GM19023 (cell line): ENCODE measurements around the gene CDCA5.
A peak's percentile ranks its signal among the peaks of the same experiment; 100 is the strongest.

Experiments
- ATAC-seq: cut with Tn5 transposase; IDR thresholded peaks from one replicate; pipeline ENCODE4 v1.9.1; 2021; ENCODE audit warnings: mild to moderate bottlenecking, moderate library complexity; ENCODE audit not compliant: unreplicated experiment

Gene CDCA5, protein sequence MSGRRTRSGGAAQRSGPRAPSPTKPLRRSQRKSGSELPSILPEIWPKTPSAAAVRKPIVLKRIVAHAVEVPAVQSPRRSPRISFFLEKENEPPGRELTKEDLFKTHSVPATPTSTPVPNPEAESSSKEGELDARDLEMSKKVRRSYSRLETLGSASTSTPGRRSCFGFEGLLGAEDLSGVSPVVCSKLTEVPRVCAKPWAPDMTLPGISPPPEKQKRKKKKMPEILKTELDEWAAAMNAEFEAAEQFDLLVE

DNA sequence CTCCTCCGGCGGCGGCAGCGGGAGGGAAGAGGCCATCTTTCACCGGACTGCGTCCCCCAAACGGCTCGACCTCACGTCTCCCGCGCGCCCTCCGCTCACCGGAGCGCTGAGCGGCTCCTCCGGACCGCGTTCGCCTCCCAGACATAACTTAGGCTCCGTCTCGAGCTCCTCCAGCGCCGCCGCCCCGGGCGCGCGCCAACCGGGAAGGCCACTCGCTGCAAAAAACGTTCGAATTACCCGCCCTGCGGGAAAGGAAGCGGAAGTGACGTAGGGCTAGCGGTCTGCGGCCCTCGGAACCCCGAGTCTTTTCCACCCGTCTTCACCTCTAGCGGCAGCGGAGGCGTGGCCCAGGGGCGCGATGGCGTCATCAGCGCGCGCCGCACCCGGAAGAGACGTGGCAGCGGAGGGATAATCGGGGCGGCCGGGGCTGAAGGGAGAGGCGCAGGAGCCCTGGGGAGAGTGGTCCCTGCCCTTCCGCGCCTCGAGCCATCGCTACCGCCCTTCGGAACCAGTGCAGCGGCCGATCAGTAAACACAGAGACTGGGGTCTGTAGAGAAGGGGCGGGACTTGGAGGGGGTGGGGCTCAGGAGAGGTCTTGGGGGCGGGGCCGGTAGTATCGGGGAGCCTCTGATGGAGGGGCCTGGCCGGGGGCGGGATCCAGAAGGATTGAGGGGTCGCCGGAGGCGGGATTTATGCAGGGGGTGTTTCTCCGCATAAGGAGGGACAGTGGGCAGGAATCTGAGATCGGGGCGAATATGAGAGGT lies at the start of gene CDCA5, which contains the start of gene ZFPL1:
CDCA5 (minus strand) TSS at position 207 of the 764 bp plus-strand sequence; CDS start at position 145, 62 bp downstream.
ZFPL1 (plus strand) TSS at position 389 of the 764 bp plus-strand sequence. CDS start 477 bp downstream, outside the sequence.
- ATAC-seq, result peak; percentile 79

- ATAC-seq, result no peak
Observed at GRCh38 chr11:65132988-65133700, 49.3 kb upstream of the CDCA5 start.

- ATAC-seq, result peak; percentile 36
Observed at GRCh38 chr11:65132238-65132987, 48.6 kb upstream of the CDCA5 start.

DNA sequence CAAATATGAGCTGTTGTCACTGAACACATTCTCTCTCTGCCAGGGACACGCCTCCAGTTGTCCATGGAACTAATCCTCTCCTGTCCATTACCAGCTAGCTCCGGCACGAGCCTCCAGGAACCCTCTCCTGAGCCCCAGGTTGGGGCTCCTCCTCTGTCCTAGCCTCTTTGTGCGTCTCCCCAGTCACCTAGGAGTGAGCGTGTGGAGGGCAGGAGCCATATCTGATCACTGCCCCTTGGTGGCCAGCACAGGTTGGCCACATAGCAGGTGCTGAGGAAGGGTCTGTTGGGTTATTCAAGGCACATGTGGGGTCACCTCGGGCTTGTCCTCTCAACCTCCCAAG lies 48.0 kb upstream of the CDCA5 start:
- ATAC-seq, result no peak

DNA sequence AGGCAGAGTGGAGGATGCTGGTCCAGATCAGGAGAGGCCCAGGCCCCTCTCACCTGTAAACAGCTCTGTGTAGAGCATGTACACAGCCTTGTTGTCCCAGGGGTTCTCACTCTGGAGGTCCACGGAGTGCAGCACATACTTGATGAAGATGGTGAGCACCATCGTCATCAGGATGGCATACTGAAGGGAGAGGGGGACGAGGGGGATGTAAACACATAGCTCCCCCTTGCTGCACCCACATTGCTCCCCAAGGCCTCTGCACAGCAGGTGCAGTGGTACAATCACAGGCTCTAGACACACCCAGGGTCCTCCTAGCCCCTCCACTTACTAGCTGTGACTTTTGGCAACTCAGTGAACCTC lies 47.6 kb upstream of the CDCA5 start:
- no peak for ATAC-seq

GRCh38 chr11:65130631-65131416 lies 47.0 kb upstream of the CDCA5 start:
- no peak for ATAC-seq

- no peak for ATAC-seq
Observed at GRCh38 chr11:65129649-65130441, 46.0 kb upstream of the CDCA5 start.

- ATAC-seq, result no peak
Observed at GRCh38 chr11:65128182-65129145, 44.6 kb upstream of the CDCA5 start.

DNA sequence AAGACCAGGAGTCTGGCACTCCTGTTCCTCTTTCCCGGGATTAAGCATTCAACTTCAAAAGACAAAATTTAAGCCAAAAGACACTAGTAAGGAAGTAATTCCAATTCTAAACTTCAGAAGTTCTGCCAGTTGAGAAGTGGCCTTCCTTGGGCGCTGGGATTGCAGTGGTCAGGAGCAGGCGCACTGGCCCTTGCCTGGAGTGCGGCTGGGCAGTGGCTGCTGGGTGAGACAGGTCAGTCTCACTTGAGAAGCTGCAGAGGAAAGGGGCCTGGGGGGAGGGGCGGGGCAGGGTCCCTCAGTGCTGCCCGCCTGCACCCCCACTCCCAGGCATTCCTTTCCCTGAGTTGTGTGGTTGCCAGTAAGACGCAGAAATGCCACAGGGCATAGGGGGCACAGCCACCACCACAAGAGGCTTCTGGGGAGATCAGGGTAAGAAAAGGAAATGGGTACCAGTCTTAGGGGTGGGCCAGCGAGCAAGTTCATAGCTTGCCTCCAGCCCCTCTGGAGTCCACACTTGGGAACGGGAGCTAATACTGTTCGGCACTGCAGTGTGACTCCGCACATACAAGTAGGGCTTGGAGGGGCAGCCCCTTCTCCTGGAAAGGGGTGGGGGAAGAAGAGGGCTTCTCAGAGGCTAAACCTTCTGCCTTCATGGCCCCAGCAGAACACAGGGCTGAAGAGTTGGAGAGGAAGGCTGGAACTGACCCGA lies 43.8 kb upstream of the CDCA5 start:
- no peak for ATAC-seq

- no peak for ATAC-seq
Observed at GRCh38 chr11:65126624-65127274, 42.9 kb upstream of the CDCA5 start.

DNA sequence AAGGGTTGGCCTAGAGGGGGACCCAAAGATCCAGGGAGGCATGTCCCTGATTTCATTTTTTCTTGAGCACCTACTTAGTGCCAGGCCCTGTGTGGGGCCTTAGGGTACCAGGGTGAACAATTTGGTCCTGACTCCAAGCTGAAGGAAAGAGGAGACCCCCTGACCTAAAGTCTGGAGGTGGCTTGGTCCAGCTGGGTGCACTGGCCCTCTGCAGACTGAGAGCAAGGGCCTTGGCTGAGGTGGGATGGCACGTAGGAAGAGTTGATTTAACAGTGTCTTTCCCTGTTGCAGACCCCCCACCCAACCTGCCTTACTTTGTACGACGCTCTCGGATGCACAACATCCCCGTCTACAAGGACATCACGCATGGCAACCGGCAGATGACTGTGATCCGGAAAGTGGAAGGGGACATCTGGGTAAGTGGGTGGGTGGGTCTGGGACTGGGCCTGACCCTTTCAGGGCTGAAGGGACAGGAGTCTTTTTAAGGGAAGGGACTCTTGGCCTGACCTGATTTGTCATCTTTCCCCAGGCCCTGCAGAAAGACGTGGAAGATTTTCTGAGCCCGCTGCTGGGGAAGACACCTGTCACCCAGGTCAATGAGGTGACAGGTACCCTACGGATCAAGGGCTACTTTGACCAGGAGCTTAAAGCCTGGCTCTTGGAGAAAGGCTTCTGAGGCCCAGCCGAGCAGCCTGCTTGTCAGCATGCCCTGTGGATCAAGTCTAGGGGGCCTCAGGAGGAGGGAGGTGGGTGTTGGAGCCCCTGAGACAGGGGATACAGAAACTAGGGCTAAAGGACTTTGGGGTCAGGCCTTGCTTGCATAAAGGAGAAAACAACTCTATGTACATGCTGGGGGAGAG lies 41.6 kb upstream of the CDCA5 start:
- no peak for ATAC-seq

- no peak for ATAC-seq
Observed at GRCh38 chr11:65124480-65125196, 40.8 kb upstream of the CDCA5 start.

GRCh38 chr11:65121865-65122696 lies 38.2 kb upstream of the CDCA5 start, which contains the start of the genes FAU and MRPL49:
FAU (minus strand) TSS chr11:65122134; CDS start chr11:65121813, 321 bp downstream.
MRPL49 (plus strand) TSS chr11:65122321; CDS start chr11:65122347, 26 bp downstream.
- ATAC-seq, result peak; percentile 62

GRCh38 chr11:65121447-65121864 lies 37.6 kb upstream of the CDCA5 start:
- no peak for ATAC-seq
